DOHH2 (cell line): ENCODE results near the gene AHRR.

Experiments
- H3F3A ChIP-seq: fragments of 200-600 bp; sonication (generic), shearing (Covaris generic); 2 replicates; pipeline ENCODE4 v1.6.0; 2016; ENCODE audit warnings: antibody characterized with exemption, mild to moderate bottlenecking; ENCODE audit not compliant: control insufficient read depth, insufficient read depth
- H3K27ac ChIP-seq: fragments of 200-600 bp; sonication (generic); 2 replicates; pipeline ENCODE4 v1.5.1; 2014; ENCODE audit warnings: low read depth, mild to moderate bottlenecking, low read length, moderate library complexity
- H3K27me3 ChIP-seq: fragments of 200-600 bp; sonication (generic); 2 replicates; pipeline ENCODE4 v1.6.1; 2014; ENCODE audit warnings: mild to moderate bottlenecking, low read length, mixed read lengths; ENCODE audit not compliant: control insufficient read depth
- H3K36me3 ChIP-seq: fragments of 200-600 bp; sonication (generic); 2 replicates; pipeline ENCODE4 v1.6.1; 2014; ENCODE audit warnings: mild to moderate bottlenecking, low read length, moderate library complexity, mixed read lengths; ENCODE audit not compliant: control insufficient read depth
- H3K4me1 ChIP-seq: fragments of 200-600 bp; sonication (generic); 2 replicates; pipeline ENCODE4 v1.6.1; 2014; ENCODE audit warnings: mild to moderate bottlenecking, low read length, mixed read lengths; ENCODE audit not compliant: control insufficient read depth
- H3K4me2 ChIP-seq: fragments of 200-600 bp; sonication (generic); 2 replicates; pipeline ENCODE4 v1.6.0; 2014; ENCODE audit warnings: mild to moderate bottlenecking, low read length, moderate library complexity
- H3K4me3 ChIP-seq: fragments of 200-600 bp; sonication (generic); 2 replicates; pipeline ENCODE4 v1.5.1; 2014; ENCODE audit warnings: mild to moderate bottlenecking, low read length, mixed read lengths
- H3K79me2 ChIP-seq: fragments of 200-600 bp; sonication (generic); 2 replicates; pipeline ENCODE4 v1.6.1; 2014; ENCODE audit warnings: mild to moderate bottlenecking, low read length, mixed read lengths; ENCODE audit not compliant: control insufficient read depth
- H3K9me2 ChIP-seq: fragments of 200-600 bp; sonication (generic); replicated peaks from 2 replicates; pipeline ENCODE4 v1.6.1; 2014; ENCODE audit warnings: mild to moderate bottlenecking, low read length, mixed read lengths; ENCODE audit not compliant: control insufficient read depth
- H3K9me3 ChIP-seq: fragments of 200-600 bp; sonication (generic); 2 replicates; pipeline ENCODE4 v1.6.1; 2014; ENCODE audit warnings: antibody characterized with exemption, low read length, mixed read lengths; ENCODE audit not compliant: control insufficient read depth, insufficient read depth
- H4K20me1 ChIP-seq: fragments of 200-600 bp; sonication (generic); 2 replicates; pipeline ENCODE4 v1.6.0; 2014; ENCODE audit warnings: low read depth, mild to moderate bottlenecking, antibody characterized with exemption, low read length, moderate library complexity; ENCODE audit not compliant: control insufficient read depth, insufficient read depth
- EZH2phosphoT487 ChIP-seq: fragments of 200-600 bp; sonication (generic); IDR thresholded peaks from 2 replicates; pipeline ENCODE4 v1.6.1; 2017; ENCODE audit warnings: borderline replicate concordance, mild to moderate bottlenecking, antibody characterized with exemption, low read length, moderate library complexity, mixed read lengths
- TF ChIP-seq, protein P1 (sequence below): fragments of 200-600 bp; sonication (generic); IDR thresholded peaks from one replicate; pipeline ENCODE4 v1.5.1; 2014; ENCODE audit warnings: antibody characterized with exemption, mild to moderate bottlenecking, low read depth, low read length; ENCODE audit not compliant: poor library complexity, severe bottlenecking

The AHRR gene

DNA sequence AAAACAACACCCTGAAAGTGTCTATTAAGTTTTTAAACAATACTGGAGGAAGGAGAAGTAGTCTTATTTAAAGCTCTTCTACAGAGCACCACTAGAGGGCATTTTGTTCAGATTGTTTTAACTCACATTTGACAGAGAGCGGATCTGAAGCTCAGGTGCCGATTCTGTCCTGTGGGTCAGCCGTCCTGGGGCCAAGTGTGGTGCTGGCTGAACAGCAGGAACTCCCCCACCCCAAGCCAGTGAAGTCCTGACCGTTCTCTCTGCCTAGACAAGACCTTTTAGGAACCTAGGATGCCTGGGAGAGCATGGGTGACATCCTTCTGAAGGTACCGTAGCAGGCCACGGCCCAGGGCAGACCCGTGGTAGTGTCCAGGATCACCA, 125.4 kb downstream of the AHRR start:
- no peaks in the 10 kb centered on the region for H3F3A ChIP-seq
- H3K9me3 ChIP-seq = no peaks in the 10 kb centered on the region
- no peak overlapping the region for H3K4me3 ChIP-seq
- peaks cover 34% of the 10 kb centered on the region for H3K4me1 ChIP-seq
- H3K36me3 ChIP-seq = peaks cover 68% of the 10 kb centered on the region
- H3K27ac ChIP-seq = no peak overlapping the region
- TF ChIP-seq EZH2phosphoT487 = no peak
- TF ChIP-seq, protein P1, sequence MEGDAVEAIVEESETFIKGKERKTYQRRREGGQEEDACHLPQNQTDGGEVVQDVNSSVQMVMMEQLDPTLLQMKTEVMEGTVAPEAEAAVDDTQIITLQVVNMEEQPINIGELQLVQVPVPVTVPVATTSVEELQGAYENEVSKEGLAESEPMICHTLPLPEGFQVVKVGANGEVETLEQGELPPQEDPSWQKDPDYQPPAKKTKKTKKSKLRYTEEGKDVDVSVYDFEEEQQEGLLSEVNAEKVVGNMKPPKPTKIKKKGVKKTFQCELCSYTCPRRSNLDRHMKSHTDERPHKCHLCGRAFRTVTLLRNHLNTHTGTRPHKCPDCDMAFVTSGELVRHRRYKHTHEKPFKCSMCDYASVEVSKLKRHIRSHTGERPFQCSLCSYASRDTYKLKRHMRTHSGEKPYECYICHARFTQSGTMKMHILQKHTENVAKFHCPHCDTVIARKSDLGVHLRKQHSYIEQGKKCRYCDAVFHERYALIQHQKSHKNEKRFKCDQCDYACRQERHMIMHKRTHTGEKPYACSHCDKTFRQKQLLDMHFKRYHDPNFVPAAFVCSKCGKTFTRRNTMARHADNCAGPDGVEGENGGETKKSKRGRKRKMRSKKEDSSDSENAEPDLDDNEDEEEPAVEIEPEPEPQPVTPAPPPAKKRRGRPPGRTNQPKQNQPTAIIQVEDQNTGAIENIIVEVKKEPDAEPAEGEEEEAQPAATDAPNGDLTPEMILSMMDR = peak; percentile 73
- peaks cover 76% of the 10 kb centered on the region for H3K79me2 ChIP-seq
- peak overlapping the region; percentile 18; the same call in 1 of the 2 replicates for H3K4me2 ChIP-seq
- no peaks in the 10 kb centered on the region for H4K20me1 ChIP-seq
- no peaks in the 10 kb centered on the region for H3K27me3 ChIP-seq
- no peaks in the 10 kb centered on the region for H3K9me2 ChIP-seq

DNA sequence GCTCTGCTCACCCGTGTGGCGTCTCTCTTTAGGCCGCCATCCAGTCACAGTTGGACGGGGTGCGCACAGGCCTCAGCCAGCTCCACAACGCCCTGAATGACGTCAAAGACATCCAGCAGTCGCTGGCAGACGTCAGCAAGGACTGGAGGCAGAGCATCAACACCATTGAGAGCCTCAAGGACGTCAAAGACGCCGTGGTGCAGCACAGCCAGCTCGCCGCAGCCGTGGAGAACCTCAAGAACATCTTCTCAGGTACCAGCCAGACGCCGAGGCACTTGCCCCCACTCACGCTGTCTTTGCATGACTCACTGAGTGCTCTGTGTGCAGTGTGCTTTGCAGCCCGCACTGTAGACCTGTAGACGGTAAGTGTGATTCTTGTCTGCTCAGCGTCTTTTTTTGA, 126.0 kb downstream of the AHRR start:
- no peak overlapping the region for H3K4me2 ChIP-seq
- no peaks in the 10 kb centered on the region for H3F3A ChIP-seq
- H3K79me2 ChIP-seq = peaks cover 76% of the 10 kb centered on the region
- no peaks in the 10 kb centered on the region for H3K9me3 ChIP-seq
- H3K27me3 ChIP-seq = no peaks in the 10 kb centered on the region
- no peak for TF ChIP-seq EZH2phosphoT487
- TF ChIP-seq, protein P1 = no peak
- no peak overlapping the region for H3K4me3 ChIP-seq
- H4K20me1 ChIP-seq = no peaks in the 10 kb centered on the region
- H3K4me1 ChIP-seq = peaks cover 27% of the 10 kb centered on the region
- H3K9me2 ChIP-seq = no peaks in the 10 kb centered on the region
- H3K36me3 ChIP-seq = peaks cover 68% of the 10 kb centered on the region
- H3K27ac ChIP-seq = no peak overlapping the region

DNA sequence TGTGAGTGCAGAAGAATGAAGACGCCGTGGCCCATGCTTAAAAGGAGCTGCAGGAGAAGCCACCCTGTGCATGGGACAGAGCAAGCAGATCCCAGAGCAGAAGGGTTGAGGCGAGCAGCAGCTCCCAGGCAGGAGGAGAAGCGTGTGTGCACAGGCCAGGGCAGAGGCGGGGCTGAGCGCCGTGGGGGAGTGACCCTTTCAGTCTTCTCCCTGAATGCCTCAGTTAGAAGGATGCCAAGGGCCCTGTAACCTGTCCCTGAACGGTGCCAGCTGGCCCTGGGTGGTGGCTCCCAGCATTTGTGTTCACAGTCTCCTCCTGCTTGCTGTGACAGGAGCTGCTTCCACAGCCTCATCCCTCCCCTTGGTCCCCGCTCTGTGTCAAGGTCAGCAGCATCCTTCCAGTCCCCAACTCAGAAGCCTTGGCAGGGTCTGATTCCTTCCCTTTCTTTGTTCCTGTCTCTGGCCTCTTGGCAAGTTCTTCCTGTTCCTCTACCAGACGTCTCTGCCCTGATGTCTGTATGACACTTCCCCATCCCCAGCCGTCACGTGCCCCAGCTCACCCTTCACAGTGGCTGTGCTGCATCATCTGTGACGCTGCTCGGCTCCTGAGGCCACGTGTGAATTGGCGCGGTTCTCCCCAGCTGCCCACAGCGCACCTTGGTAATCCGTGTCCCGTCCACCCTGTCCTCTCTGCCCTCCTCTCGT, 126.7 kb downstream of the AHRR start:
- TF ChIP-seq, protein P1 = no peak
- no peak for TF ChIP-seq EZH2phosphoT487
- Histone ChIP-seq H3K36me3 (peaks cover 72% of the 10 kb centered on the region), H3K4me2 (no peak overlapping the region)

More for the DNA sequence above, 126.7 kb downstream of the AHRR start:
- Histone ChIP-seq H3K9me3 (no peaks in the 10 kb centered on the region), H3K27ac (no peak overlapping the region), H3K27me3 (no peaks in the 10 kb centered on the region), H3K4me1 (peaks cover 26% of the 10 kb centered on the region), H3K4me3 (no peak overlapping the region), H3K79me2 (peaks cover 76% of the 10 kb centered on the region), H3K9me2 (no peaks in the 10 kb centered on the region), H3F3A (no peaks in the 10 kb centered on the region), H4K20me1 (no peaks in the 10 kb centered on the region)
